OCI-LY3 (cell line): ENCODE results near the gene VRK1.
A peak's percentile ranks its signal among the peaks of the same experiment; 100 is the strongest.

Experiments used
- H2AFZ ChIP-seq: fragments of 200-600, 300-600 bp; shearing (Covaris generic); 2 replicates; pipeline ENCODE4 v1.6.0; 2014; ENCODE audit warnings: antibody characterized with exemption, low read depth, low read length
- H3K27ac ChIP-seq: fragments of 200-600, 300-600 bp; sonication (generic); 2 replicates; pipeline ENCODE4 v1.5.1; 2014; ENCODE audit warnings: mild to moderate bottlenecking, low read length, moderate library complexity, mixed read lengths
- H3K27me3 ChIP-seq: fragments of 200-600, 300-600 bp; sonication (generic); 2 replicates; pipeline ENCODE4 v1.6.1; 2014; ENCODE audit warnings: low read depth, low read length, mixed read lengths
- H3K36me3 ChIP-seq: fragments of 200-600, 300-600 bp; sonication (generic); replicated peaks from 2 replicates; pipeline ENCODE3; 2014; ENCODE audit warnings: low read depth, low read length, mixed read lengths
- H3K4me1 ChIP-seq: fragments of 300-600, 200-600 bp; sonication (generic); 2 replicates; pipeline ENCODE4 v1.6.1; 2014; ENCODE audit warnings: low read length, mixed read lengths
- H3K4me2 ChIP-seq: fragments of 200-600, 300-600 bp; sonication (generic); 2 replicates; pipeline ENCODE4 v1.6.1; 2014; ENCODE audit warnings: low read length, mixed read lengths
- H3K4me3 ChIP-seq: fragments of 300-600, 200-600 bp; sonication (generic); 2 replicates; pipeline ENCODE4 v1.5.1; 2014; ENCODE audit warnings: antibody characterized with exemption, mild to moderate bottlenecking, low read length, moderate library complexity
- H3K79me2 ChIP-seq: fragments of 300-600, 200-600 bp; shearing (Covaris generic); 2 replicates; pipeline ENCODE4 v1.6.1; 2014; ENCODE audit warnings: mild to moderate bottlenecking, low read length, mixed read lengths
- H3K9ac ChIP-seq: fragments of 300-600, 200-600 bp; shearing (Covaris generic); 2 replicates; pipeline ENCODE4 v1.6.0; 2014; ENCODE audit warnings: mild to moderate bottlenecking, low read length, moderate library complexity
- H3K9me3 ChIP-seq: fragments of 200-600, 300-600 bp; shearing (Covaris generic); 2 replicates; pipeline ENCODE4 v1.6.1; 2014; ENCODE audit warnings: low read length, mixed read lengths; ENCODE audit not compliant: insufficient read depth
- H4K20me1 ChIP-seq: fragments of 200-600, 300-600 bp; sonication (generic); 2 replicates; pipeline ENCODE4 v1.6.1; 2016; ENCODE audit warnings: low read length, mixed read lengths; ENCODE audit not compliant: insufficient read depth
- EZH2phosphoT487 ChIP-seq: fragments of 200-600 bp; shearing (Covaris generic); IDR thresholded peaks from 2 replicates; pipeline ENCODE4 v1.6.1; 2018; ENCODE audit warnings: antibody characterized with exemption, mixed run types, low read depth
- TF ChIP-seq, protein P1 (sequence below): fragments of 200-600, 300-600 bp; sonication (generic); IDR thresholded peaks from 2 replicates; pipeline ENCODE4 v1.5.1; 2014; ENCODE audit warnings: antibody characterized with exemption, low read length, low read depth

Gene VRK1

DNA sequence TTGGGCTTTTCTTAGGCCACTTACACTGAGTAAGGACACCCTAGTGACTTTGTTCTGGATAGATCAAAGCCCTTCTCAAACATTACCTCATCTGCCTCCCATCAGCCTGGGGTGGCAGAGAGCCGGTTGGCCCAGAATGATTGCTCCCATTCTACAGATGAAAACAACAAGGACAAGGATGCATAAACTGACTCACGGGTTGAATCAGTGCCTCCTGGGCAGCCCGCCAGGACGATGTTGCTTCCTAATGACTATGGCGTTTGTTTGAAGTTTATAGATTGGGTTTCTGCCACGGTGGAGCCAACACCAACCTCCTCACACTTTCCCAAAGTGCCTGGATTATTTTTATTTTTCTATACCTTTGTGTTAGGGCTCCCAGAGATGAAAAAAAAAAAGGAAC is 3.6 kb upstream of the VRK1 start:
- Histone ChIP-seq H3K36me3 (no peaks in the 10 kb centered on the region), H3K4me3 (no peak overlapping the region), H3K79me2 (peaks cover 14% of the 10 kb centered on the region), H3K9me3 (no peaks in the 10 kb centered on the region), H3K4me2 (no peak overlapping the region), H2AFZ (no peak overlapping the region), H3K4me1 (peaks cover 4% of the 10 kb centered on the region), H4K20me1 (peaks cover 7% of the 10 kb centered on the region), H3K9ac (no peak overlapping the region), H3K27ac (no peak overlapping the region), H3K27me3 (peaks cover 15% of the 10 kb centered on the region)
- TF ChIP-seq, protein P1, sequence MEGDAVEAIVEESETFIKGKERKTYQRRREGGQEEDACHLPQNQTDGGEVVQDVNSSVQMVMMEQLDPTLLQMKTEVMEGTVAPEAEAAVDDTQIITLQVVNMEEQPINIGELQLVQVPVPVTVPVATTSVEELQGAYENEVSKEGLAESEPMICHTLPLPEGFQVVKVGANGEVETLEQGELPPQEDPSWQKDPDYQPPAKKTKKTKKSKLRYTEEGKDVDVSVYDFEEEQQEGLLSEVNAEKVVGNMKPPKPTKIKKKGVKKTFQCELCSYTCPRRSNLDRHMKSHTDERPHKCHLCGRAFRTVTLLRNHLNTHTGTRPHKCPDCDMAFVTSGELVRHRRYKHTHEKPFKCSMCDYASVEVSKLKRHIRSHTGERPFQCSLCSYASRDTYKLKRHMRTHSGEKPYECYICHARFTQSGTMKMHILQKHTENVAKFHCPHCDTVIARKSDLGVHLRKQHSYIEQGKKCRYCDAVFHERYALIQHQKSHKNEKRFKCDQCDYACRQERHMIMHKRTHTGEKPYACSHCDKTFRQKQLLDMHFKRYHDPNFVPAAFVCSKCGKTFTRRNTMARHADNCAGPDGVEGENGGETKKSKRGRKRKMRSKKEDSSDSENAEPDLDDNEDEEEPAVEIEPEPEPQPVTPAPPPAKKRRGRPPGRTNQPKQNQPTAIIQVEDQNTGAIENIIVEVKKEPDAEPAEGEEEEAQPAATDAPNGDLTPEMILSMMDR = no peak
- TF ChIP-seq EZH2phosphoT487 = no peak

GRCh38 chr14:96795109-96795828 is 1.9 kb upstream of the VRK1 start:
- H3K4me3 ChIP-seq = no peak overlapping the region
- no peaks in the 10 kb centered on the region for H3K36me3 ChIP-seq
- H2AFZ ChIP-seq = no peak overlapping the region
- H3K79me2 ChIP-seq = peaks cover 31% of the 10 kb centered on the region
- H4K20me1 ChIP-seq = peaks cover 22% of the 10 kb centered on the region
- no peak overlapping the region for H3K4me2 ChIP-seq
- H3K9me3 ChIP-seq = no peaks in the 10 kb centered on the region
- peaks cover 8% of the 10 kb centered on the region for H3K27me3 ChIP-seq
- H3K4me1 ChIP-seq = peaks cover 12% of the 10 kb centered on the region
- no peak overlapping the region for H3K9ac ChIP-seq
- TF ChIP-seq EZH2phosphoT487 = no peak
- TF ChIP-seq, protein P1 = no peak
- H3K27ac ChIP-seq = no peak overlapping the region

DNA sequence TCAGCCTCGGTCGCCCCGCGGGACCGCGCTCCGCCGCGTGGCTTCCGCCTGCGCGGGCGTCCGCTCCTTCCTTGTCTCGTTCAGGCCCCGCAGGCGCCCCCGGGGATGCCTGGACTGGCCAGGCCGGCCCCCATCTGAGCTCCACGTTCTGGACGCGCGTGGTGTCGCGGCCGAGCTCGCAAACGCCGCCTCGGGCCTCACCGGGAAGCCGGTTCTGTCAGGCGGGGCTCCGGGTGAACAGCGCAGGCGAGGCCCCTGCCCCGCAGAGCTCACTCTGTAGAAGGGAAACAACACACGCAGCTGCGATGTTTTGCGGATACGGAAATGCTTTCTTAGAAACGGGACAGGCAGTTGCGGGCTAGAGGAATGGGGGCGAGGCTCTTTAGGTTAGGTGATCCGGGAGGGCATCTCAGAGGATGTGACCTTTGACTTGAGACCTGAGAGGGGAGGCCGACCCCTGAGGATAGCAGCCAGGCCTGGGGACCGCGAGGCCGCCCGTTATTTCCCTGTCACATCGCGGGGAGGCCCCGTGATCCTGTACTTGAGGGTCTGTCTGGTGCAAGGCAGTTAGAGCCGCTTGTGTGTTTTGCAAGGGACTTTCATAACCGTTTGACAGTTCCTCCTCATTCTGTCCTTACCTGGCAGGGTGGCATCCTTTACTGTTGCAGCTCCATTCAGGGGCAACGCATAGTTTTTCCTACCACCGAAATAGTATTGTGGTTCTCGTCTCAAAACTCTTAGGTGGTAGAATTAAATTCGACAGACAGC is 584 bp downstream of the VRK1 start:
- Histone ChIP-seq H3K9me3 (no peaks in the 10 kb centered on the region), H3K27ac (peak overlapping the region; percentile 65), H4K20me1 (peaks cover 47% of the 10 kb centered on the region), H3K4me1 (peaks cover 12% of the 10 kb centered on the region), H3K79me2 (peaks cover 56% of the 10 kb centered on the region), H3K9ac (peak overlapping the region; percentile 92), H3K4me2 (peak overlapping the region; percentile 93), H3K27me3 (peaks cover 7% of the 10 kb centered on the region), H2AFZ (no peak overlapping the region), H3K36me3 (no peaks in the 10 kb centered on the region), H3K4me3 (peak overlapping the region; percentile 97)
- TF ChIP-seq, protein P1 = no peak
- no peak for TF ChIP-seq EZH2phosphoT487

GRCh38 chr14:96798956-96799355 is 1.8 kb downstream of the VRK1 start:
- Histone ChIP-seq H3K36me3 (no peaks in the 10 kb centered on the region), H2AFZ (no peak overlapping the region), H3K4me3 (peak overlapping the region; percentile 97), H3K27me3 (peaks cover 7% of the 10 kb centered on the region; the same call in 1 of the 2 replicates), H3K9me3 (no peaks in the 10 kb centered on the region), H3K27ac (no peak overlapping the region), H3K79me2 (peaks cover 68% of the 10 kb centered on the region), H3K9ac (no peak overlapping the region), H3K4me2 (peak overlapping the region; percentile 93), H3K4me1 (peaks cover 17% of the 10 kb centered on the region), H4K20me1 (peaks cover 59% of the 10 kb centered on the region)
- no peak for TF ChIP-seq EZH2phosphoT487
- TF ChIP-seq, protein P1 = no peak
